ENCODE measurements around the gene RAMP2. TPM values are rescaled to one million over a fixed set of nuclear protein-coding genes. Genes with fewer than 3 reads are reported as not detected.

Gene RAMP2
- total and polyA plus RNA-seq, 2 of the 13 experiments (the other 11 are each of a cell fraction or from before 2014, with no cell fraction given), result 1.4 to 5.2 TPM

- no peak for TF ChIP-seq ZNF207 (IDR thresholded peaks at IDR 0.05; ENCODE audit: borderline replicate concordance)
- TF ChIP-seq HNRNPH1 (optimal IDR thresholded peaks at IDR 0.05; ENCODE audit: low read depth, low read length), result peak; percentile 17
- TF ChIP-seq ZNF720 (CRISPR knock-in tag; IDR thresholded peaks at IDR 0.05), result no peak
- 0 out of 2 replicates have a peak, but pooled peaks have one; percentile 14 for TF ChIP-seq ZFP90 (CRISPR knock-in tag; IDR thresholded peaks at IDR 0.05; ENCODE audit: borderline replicate concordance)
- TF ChIP-seq PAF1 (CRISPR knock-in tag; IDR thresholded peaks at IDR 0.05), result 0 out of 2 replicates have a peak, but pooled peaks have one; percentile 17
- peak; percentile 89 for TF ChIP-seq ZNF605 (CRISPR knock-in tag; IDR thresholded peaks at IDR 0.05)
- no peak for TF ChIP-seq CSRNP2 (CRISPR knock-in tag; conservative IDR thresholded peaks at IDR 0.05; ENCODE audit: low read depth)
- peak; percentile 17; the same call in 1 of the 2 replicates for TF ChIP-seq ZNF563 (CRISPR knock-in tag; IDR thresholded peaks at IDR 0.05)
- TF ChIP-seq SRY (CRISPR knock-in tag; IDR thresholded peaks at IDR 0.05), result 0 out of 2 replicates have a peak, but pooled peaks have one; percentile 11
- TF ChIP-seq ZFP41 (CRISPR knock-in tag; IDR thresholded peaks at IDR 0.05; ENCODE audit: borderline replicate concordance), result no peak
- 0 out of 2 replicates have a peak, but pooled peaks have one; percentile 25 for TF ChIP-seq PRDM10 (CRISPR knock-in tag; IDR thresholded peaks at IDR 0.05; ENCODE audit: low read depth)
- no peak for TF ChIP-seq AHR (CRISPR knock-in tag; IDR thresholded peaks at IDR 0.05)
- TF ChIP-seq ARNT2 (CRISPR knock-in tag; IDR thresholded peaks at IDR 0.05; ENCODE audit: low read depth), result peak; percentile 60; the same call in 1 of the 2 replicates
- 0 out of 2 replicates have a peak, but pooled peaks have one; percentile 4 for TF ChIP-seq ZFP91 (CRISPR knock-in tag; IDR thresholded peaks at IDR 0.05; ENCODE audit: borderline replicate concordance)
- no peak for TF ChIP-seq PLSCR1 (CRISPR knock-in tag; IDR thresholded peaks at IDR 0.05; ENCODE audit: borderline replicate concordance)
- TF ChIP-seq ZNF430 (CRISPR knock-in tag; IDR thresholded peaks at IDR 0.05), result 0 out of 2 replicates have a peak, but pooled peaks have one; percentile 56
- 0 out of 2 replicates have a peak, but pooled peaks have one; percentile 5 for TF ChIP-seq IKZF5 (CRISPR knock-in tag; IDR thresholded peaks at IDR 0.05)
- TF ChIP-seq GATAD1 (CRISPR knock-in tag; IDR thresholded peaks at IDR 0.05), result 0 out of 2 replicates have a peak, but pooled peaks have one; percentile 1
- TF ChIP-seq TBL1XR1 (IDR thresholded peaks at IDR 0.05; ENCODE audit: borderline replicate concordance, low read length, partially characterized antibody), result no peak
Observed at GRCh38 chr17:42781639-42782165, 20.7 kb downstream of the RAMP2 start (continued).
